Cardiac fibroblast (primary cell): ENCODE data around the gene ADAMTS17.

Experiments used
- DNase-seq, 2 donors: peaks; one replicate each; pipeline versions ENCODE4 v3.0.0 to v3.0.0-alpha.2; 2010; ENCODE audit warnings: low read depth in 2 of 2
- H3K4me3 ChIP-seq, 2 donors: replicated peaks in 1 of 2; 1 replicate in 1 of 2; 2 replicates in 1 of 2; pipeline ENCODE4 v1.5.1; 2011; ENCODE audit warnings: low read depth in 2 of 2, low read length in 2 of 2, mild to moderate bottlenecking in 2 of 2, moderate library complexity in 1 of 2
- TF ChIP-seq, protein P1 (sequence below): IDR thresholded peaks from one replicate; pipeline ENCODE4 v1.5.1; 2011; ENCODE audit warnings: low read depth, mild to moderate bottlenecking, low read length, inconsistent platforms

ADAMTS17 gene

GRCh38 chr15:100348578-100348977 is 6.8 kb upstream of the ADAMTS17 start:
- H3K4me3 ChIP-seq = no peak overlapping the region
- TF ChIP-seq, protein P1, sequence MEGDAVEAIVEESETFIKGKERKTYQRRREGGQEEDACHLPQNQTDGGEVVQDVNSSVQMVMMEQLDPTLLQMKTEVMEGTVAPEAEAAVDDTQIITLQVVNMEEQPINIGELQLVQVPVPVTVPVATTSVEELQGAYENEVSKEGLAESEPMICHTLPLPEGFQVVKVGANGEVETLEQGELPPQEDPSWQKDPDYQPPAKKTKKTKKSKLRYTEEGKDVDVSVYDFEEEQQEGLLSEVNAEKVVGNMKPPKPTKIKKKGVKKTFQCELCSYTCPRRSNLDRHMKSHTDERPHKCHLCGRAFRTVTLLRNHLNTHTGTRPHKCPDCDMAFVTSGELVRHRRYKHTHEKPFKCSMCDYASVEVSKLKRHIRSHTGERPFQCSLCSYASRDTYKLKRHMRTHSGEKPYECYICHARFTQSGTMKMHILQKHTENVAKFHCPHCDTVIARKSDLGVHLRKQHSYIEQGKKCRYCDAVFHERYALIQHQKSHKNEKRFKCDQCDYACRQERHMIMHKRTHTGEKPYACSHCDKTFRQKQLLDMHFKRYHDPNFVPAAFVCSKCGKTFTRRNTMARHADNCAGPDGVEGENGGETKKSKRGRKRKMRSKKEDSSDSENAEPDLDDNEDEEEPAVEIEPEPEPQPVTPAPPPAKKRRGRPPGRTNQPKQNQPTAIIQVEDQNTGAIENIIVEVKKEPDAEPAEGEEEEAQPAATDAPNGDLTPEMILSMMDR = no peak
- no peak for DNase-seq

- no peak for DNase-seq
- no peak overlapping the region for H3K4me3 ChIP-seq
- TF ChIP-seq, protein P1 = no peak
Observed at GRCh38 chr15:100346866-100347512, 5.2 kb upstream of the ADAMTS17 start.

- TF ChIP-seq, protein P1 = no peak
- no peak for DNase-seq
- H3K4me3 ChIP-seq = no peak overlapping the region
Observed at GRCh38 chr15:100345438-100345837, 3.7 kb upstream of the ADAMTS17 start.

- DNase-seq = no peak
- H3K4me3 ChIP-seq = no peak overlapping the region
- TF ChIP-seq, protein P1 = no peak
Observed at GRCh38 chr15:100343251-100343650, 1.5 kb upstream of the ADAMTS17 start.

DNA sequence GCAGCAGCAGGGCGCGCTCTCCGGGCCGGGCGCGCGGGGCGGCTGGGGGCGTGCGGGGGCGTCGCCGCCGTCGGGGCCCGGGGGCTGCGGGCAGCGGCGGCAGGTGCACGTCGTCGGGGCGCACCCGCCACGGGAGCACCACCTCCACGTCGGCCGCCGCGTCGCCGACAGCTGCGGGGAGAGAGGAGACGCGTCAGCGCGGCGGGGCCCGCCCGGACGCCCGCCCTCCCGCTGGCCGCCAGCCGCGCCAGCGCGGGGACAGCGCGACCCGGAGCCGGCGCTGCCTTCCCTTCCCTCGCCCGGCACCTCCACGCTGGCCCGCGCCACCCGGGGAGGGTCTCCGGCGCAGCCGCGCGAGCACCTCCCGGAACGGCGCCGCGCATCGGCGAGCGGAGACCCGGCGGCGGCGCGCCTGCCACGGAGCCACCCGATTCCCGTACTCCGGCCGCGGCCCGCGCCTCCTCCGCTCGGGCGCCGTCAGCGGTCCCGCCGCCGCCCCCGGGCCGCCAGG is 481 bp downstream of the ADAMTS17 start:
- DNase-seq = no peak

GRCh38 chr15:100340721-100341238 is 995 bp downstream of the ADAMTS17 start:
- TF ChIP-seq, protein P1 = no peak
- DNase-seq = no peak
- no peak overlapping the region for H3K4me3 ChIP-seq

More for the DNA sequence above, 481 bp downstream of the ADAMTS17 start:
- peak overlapping the region; percentile 43 to 53 for H3K4me3 ChIP-seq
- TF ChIP-seq, protein P1 = no peak
